NCI-H128 (cell line): Measurements from ENCODE around the gene TTR.

Experiments
- DNase-seq: peaks from one replicate; lab custom pipeline; 2025; ENCODE audit not compliant: unreplicated experiment; lab: John Stamatoyannopoulos, UW

TTR gene

DNA sequence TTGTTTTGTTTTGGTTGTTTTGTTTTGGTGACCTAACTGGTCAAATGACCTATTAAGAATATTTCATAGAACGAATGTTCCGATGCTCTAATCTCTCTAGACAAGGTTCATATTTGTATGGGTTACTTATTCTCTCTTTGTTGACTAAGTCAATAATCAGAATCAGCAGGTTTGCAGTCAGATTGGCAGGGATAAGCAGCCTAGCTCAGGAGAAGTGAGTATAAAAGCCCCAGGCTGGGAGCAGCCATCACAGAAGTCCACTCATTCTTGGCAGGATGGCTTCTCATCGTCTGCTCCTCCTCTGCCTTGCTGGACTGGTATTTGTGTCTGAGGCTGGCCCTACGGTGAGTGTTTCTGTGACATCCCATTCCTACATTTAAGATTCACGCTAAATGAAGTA is at the start of gene TTR:
TTR (plus strand) TSS at position 250 of the 400 bp plus-strand sequence; CDS start at position 276, 26 bp downstream.
- no peak for DNase-seq

DNA sequence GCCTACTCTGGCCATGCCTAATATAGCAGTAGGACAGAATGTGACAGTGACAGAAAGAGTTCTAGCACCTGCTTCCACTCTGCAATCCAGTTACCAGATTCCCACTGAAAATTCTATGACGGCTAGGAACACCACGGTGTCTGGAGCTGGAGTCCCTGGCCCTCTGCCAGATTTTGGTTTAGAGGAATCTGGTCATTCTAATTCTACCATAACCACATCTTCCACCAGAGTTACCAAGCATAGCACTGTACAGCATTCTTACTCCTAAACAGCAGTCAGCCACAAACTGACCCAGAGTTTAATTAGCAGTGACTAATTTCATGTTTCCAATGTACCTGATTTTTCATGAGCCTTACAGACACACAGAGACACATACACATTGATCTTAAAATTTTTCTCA is 45.2 kb upstream of the TTR start:
- DNase-seq: no peak

DNA sequence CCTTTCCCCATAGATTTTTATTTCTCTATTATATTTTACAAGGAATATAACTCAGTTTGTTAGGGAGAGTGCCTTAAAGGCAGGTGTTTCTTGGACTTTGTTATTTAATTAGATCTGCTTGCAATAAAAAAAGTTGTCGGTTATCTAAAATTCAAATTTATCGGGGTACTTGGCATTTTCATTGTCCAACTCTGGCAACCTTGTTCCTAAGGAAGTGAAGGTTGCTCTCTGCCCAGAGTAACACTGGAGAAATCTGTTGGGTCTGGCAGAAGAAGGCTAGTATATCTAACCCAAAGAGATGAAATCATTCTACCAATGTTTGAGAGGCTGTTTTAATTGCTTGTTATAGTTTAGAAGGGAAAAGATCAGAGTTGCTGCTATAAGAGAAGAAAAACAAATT is 42.8 kb upstream of the TTR start:
- no peak for DNase-seq

DNA sequence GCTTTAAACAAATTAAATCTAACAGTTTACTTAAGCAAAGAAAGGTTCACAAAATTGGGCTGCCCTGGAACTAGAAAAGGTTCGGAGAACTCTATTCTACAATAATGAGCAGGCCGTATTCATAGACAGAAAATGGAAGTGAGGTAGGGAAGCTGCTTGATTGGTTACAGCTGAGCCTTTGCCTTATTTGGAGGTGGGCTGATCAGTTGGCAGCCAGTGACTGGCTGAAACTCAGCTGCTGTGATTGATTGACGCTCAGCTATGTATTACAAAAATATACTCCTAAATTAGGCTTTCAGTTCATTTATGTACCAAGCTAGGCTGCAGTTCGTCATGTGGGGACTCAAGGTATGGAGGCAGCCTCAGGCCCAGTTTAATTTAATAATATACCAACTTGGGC is 42.3 kb upstream of the TTR start:
- no peak for DNase-seq

DNA sequence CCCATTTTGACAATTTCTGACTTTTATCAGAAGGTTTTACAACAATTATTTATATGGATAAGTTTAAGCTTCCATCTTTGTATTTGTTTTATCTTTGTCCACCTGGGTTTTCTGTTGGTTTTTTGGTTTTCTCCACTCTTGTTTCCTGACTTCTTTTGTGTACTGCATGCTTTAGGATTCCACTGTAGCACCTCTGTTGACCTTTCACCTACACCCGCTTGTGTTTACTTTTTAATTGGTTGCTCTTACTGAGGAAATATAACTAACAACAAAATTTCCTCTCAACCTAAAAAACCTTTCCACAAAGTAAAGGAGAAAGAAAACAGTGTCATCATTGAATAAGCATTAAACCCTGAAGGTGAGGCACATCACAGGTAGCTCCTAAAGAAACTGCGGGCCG is 39.8 kb upstream of the TTR start:
- DNase-seq: no peak

DNA sequence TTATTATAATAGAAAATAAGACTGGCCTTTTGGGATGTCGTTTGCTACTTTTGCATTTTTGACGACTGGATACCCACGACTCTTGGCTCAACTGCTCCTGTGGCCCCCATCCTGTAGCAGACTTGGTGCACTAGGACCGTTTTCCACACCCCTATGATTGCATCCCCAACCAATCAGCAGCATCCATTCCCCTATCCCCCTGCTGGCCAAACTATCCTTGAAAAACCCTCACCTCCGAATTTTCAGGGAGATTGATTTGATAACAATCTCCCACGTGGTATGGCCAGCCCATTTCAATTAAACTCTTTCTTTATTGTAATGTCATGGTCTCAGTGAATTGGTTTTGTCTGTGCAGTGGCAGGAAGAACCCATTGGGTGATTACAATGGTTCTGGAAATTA is 37.9 kb upstream of the TTR start:
- DNase-seq: no peak

DNA sequence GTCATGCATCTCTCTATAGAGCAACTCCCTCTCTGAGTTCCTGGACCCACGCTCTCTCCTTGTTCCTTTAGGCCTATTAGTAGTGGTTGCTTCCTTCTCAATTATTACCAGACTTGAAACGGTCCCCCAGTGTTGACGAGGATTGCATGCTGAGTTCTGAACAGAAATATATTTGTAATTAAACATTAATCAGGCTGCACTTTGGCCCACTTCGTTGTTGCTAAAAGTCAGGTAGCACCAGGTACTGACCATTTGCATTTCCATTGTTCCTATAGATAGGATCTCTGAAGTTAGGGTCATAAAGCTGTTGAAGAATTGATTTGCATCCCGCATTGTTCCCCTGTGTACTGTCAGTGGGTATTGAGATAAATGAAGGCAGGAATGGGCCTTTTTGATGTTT is 36.9 kb upstream of the TTR start:
- no peak for DNase-seq

DNA sequence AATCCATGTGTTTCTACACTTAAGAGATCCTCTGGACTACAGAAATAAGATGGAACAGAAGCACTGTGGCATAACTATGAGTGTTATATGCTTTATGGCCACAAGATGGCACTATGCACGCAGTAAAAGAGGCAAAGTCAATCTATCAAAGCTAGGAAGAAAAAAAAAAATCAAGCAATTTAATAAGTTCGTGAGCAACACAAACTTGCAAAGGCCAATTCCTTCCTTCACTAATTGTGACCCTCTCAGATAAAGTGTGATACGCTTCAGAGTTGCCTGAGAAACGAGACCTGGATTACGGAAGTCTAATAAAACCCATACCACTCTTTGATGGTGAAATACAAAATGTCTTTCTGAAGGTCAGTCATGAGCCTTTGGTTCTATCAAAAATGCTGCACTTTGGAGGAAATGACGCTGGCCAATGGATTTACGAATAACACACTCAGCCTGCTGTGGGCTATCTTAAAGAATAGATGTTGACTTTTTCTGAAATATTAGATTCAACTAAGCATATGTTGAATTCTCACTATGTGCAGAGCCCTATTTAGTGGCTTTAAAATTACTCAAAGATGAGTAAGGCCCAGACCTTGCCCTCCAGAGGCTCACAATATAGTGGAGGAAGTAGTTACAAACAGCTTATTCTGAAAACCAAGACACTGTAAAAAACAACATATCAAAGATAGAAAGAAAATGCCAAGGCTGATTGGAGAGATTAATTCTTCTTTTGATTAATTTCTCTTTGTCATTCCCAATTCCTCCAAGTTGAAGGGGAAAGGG is 35.5 kb upstream of the TTR start:
- peak; percentile 56 for DNase-seq

DNA sequence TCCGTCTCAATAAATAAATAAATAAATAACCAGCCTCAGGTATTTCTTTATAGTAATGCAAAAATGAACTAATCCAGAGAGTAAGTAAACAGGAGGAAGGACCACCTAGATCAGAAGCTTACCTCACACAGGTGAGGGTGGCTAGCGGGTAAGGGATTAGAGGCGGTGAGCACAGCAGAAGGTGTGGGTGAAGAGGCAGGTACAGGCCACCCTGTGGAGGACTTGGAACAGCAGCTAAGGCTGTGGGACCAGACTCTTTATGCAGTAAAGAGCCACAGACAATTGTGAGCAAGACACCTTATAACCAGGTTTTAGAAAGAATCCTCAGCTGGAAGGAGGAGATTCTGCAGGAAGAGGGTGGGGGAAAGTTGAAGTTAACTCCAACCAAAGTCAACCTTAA is 34.2 kb upstream of the TTR start:
- no peak for DNase-seq

DNA sequence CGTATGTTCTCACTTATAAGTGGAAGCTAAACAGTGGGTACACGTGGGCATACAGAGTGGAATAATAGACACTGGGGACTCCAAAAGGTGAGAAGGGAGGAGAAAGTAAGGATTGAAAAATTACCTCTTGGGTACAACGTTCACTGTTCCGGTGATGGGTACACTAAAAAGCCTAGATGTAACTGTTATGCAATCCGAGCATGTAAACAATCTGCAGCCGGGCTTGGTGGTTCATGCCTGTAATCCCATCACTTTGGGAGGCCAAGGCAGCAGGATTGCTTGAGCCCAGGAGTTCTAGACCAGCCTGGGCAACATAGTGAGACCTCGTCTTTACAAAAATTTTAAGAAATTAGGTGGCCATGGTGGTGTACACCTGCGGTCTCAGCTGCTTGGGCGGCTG is 33.1 kb upstream of the TTR start:
- no peak for DNase-seq

DNA sequence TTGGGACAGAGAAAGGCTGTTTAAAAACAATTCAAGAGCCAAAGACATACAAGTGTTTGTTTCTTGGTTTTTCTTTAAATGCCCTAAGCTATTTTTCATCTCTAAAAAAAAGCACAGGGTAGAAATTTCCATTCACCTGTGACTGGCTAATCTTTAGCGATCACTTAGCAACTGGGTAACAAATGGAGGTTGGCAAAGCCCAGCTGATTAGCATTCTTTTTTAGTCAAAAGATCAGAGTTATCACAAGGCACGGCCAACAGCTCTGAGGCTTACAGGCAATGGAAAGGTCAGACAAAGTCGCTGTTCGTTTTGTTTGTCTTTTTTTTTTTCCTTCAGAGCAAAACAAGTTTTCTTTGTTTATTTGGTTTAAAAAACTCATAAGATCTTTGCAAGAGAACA is 29.0 kb upstream of the TTR start:
- no peak for DNase-seq

DNA sequence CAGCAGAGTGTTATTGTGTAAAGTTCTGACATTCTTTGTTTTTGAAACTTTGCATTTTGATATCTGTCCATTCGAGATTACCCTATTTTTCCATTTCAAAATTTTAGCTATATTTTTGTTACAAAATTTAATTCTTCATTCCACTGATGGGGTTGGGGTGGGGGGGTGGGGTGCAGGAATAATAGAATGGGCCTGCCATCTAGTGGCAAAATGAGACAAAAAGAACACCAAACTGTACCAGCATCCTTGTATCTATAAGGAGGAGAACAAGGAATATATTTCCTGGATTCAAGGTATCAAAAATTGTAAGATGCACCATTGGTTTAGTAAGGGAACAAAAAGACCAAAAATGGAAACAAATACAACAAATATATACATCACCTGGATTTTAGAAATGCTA is 27.9 kb upstream of the TTR start:
- no peak for DNase-seq

DNA sequence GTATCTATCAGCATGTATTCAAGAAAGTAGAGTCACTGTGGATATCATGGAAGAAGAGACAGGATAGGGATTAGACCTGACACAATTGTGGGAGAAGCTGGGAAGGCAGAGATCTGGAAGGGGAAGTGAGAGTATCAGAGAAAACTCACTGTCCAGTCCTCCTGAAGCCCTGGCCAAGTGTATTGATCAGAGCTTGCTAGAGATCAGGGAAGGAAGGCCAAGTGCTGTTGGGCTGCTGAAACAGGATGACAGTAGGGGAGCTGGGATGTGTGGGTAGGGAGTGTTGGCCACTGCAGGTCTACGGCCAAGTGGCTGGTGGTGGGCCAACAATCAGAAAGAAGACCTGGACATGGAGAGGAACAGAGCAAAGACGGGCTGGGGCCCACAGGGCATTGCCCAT is 26.3 kb upstream of the TTR start:
- no peak for DNase-seq

DNA sequence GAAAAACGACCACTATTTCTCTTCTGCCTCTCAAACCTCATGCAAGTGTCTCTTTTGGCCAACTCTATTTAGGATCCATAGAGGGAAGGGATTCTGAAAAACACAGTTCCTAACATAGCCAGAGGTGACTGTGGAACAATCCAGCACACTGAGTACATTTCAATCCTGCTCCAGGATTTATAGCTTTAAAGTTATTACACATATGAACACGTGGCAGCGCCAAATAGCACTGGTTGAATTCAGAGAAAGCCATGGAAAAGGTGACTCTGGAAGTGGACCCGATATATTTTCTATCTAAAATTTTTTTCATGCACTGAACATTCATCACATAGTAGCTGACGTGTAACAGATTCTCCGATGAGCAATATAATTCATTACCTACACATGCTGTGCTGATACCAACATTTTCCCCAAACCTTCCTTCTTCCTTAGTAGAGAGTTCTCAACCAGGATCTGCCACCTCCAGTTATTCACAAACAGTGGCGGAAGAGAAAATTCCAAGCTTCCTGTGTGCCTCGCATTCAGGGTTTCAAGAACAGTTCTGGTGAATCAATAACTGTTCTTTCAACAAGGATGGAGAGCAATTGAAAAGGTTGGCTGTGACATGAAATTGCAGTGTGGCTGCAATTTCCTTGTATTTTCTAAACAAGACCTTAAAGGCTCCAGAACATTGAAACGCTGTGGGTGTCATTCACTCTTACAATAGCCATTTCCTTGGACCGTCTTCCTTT is 25.7 kb upstream of the TTR start:
- DNase-seq: no peak

DNA sequence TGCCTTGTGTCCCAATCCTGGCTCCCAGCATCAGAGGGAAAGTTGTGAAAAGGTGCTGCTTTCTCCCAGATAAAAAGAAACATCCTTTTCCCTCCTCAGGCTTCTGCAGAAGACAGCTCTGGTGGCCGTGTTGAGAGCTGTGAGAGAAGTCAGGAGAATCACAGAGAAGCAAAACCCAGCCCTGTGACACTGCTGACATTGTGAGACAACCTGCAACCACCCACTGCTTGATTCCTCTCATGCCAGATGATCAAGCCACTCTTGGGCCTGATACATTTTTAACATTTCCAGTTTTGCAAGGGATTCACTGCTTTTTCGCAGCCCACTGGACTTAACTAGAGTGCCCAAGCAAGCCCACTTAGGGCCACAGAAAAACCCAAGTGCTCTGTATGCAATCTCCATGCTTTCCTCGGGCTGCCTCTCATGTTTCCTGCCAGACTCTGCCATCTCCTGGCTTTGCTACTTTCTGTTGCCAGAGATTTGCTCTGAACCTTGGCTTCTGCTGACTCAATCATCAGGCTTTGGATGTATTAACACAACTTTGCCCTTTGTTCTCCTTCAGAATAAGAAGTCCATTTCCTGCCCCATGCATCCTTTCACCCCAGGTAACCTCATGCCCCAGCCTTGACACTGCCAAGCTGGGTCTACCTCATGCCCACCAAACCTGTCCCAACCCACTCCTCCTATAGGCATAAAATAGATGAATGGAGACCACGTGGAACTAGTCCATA is 24.9 kb upstream of the TTR start:
- DNase-seq: no peak

DNA sequence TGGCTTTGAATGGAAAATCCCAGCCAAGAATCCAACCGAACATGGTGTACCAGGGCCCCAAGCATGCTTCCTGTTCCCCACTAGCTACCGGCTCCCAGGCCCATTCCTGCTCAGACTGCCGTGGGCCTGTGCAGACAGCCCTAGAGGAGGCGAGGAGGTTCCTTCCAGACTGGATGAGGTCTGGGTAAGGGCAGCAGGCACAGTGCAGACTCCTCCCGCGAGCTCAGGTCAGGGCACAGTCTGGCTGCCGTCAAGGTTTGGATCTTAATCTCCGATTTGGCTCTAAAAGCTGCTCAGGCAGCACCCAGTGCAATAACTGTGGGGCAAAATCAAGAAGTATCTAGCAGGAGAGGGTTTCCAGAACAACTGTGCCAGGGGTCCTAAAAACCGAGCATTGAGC is 19.3 kb upstream of the TTR start:
- no peak for DNase-seq

DNA sequence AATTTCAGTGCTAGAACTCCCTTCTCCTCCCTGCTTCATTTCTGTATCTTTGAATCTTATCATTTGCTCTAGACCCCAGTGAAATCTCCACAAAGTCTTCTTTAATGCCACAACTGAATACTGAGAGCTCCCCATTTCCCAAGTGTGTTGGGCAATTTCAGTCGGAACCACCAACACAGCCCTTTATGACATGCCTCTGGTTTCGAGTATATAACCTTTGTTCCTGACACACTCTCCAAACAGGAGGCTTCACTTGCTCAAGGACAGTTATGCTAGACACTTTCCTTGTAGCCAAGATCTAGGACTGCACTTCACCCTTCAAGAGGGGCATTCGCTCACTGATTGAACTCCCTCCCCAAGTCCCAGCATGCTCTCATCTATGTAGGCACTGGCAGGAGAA is 18.6 kb upstream of the TTR start:
- no peak for DNase-seq

DNA sequence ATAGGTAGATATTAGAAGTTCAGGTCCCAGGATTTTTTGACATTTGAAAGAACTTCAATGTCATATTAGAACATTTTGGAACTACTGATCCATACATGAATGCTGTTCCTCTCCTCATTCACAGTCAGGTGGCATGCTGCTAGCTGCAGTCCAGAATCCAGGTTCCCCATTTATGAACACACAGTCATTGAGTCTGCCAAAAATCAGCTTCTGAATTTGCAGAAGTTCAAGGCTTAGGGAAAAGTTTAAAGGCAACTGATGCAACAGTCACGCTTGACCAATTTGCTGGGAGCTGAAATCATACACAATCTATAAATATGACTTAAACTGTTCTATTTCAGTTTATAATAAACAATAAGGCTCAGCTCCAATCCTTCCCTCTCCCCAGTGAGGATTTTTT is 17.3 kb upstream of the TTR start:
- DNase-seq: no peak

DNA sequence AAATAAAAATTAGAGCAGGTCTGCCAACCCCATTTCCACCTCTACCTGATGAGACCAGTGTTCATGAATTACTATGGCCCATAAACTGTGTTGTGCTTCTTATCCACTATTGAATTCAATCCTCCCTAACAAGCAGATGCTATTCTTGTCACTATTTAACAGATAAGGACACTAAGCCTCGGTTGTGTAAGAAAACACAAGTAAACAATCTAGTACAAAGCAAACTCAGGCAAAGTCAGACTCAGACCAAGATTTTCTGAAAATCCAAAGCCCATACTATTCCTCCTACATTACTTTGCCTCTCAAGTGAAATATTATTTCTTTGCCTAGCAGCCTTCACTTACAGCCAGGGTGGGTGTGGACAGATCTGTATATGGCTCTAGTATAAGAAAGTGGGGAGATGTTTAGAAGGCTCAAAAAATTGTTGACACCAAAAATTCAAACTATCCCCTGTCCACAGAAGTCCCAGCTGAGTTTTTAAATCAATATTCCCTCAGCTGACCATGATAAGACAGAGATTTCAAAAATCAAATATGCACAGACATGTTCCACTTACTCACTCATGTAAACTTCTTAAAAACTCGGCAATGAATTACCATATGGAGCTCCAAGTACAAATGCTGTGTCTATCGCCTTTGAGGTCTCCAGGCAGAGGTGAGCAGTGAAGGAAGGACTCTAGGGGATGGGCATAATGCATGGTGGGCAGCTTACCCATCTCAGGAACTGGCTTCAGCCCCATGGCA is 16.0 kb upstream of the TTR start:
- DNase-seq: no peak

DNA sequence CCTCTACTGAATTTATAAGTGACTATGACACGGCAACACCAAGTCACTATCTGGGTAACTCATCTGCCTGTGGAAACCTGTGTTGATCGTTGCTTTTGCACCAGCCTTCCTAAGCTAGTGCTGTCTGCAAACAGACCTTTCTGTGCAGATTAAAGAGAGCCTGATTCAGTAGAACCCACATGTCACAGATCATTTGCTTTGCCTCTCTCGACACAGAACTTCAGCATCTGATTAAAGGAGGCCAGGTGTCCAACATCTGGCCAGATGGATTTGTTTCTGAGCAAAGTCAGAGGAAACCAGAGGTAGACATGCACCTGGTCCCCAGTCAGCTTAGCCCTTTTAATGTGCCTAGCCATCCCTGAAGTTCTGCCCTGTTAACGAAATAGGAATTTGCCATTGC is 15.0 kb upstream of the TTR start:
- no peak for DNase-seq

DNA sequence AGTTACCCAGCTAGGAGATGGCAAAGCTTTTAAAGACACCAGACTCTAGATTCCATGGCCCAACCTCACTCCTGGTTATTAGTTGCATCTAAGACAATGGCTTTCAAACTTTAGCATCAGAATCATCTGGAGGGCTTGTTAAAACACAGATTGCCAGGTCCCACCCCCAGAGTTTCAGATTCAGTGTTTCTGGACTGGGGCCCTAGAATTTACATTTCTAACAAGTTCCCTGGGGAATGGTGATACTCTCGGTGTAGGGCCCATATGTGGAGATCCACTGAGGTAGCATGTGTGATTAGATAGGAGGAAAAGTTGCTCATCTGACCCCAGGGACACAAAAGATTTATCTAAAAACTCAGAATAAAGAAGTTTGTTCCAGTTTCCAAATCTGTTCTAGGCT is 14.5 kb upstream of the TTR start:
- no peak for DNase-seq
